ENCODE measurements around the gene RPTOR.
A peak's percentile ranks its signal among the peaks of the same experiment; 100 is the strongest.

RPTOR gene

GRCh38 chr17:80963812-80964543 is 419.3 kb downstream of the RPTOR start:
- DNase-seq (ENCODE audit: low read depth in 2 of 2, low spot score in 1 of 2): no peak

- no peak for DNase-seq (ENCODE audit: low read depth in 2 of 2, low spot score in 1 of 2)
Measured at GRCh38 chr17:80964544-80964856, 419.9 kb downstream of the RPTOR start.

- no peak for DNase-seq (ENCODE audit: low read depth in 2 of 2, low spot score in 1 of 2)
Measured at GRCh38 chr17:80964859-80965580, 420.4 kb downstream of the RPTOR start.

- no peak for DNase-seq (ENCODE audit: low read depth in 2 of 2, low spot score in 1 of 2)
Measured at GRCh38 chr17:80965606-80966005, 421.0 kb downstream of the RPTOR start.

- no peak for DNase-seq (ENCODE audit: low read depth in 2 of 2, low spot score in 1 of 2)
Measured at GRCh38 chr17:80967404-80967872, 422.8 kb downstream of the RPTOR start.

GRCh38 chr17:80968602-80969029 is 424.0 kb downstream of the RPTOR start:
- no peak for DNase-seq (ENCODE audit: low read depth in 2 of 2, low spot score in 1 of 2)

- no peak for DNase-seq (ENCODE audit: low read depth in 2 of 2, low spot score in 1 of 2)
Measured at GRCh38 chr17:80969030-80969673, 424.5 kb downstream of the RPTOR start.

- no peak for DNase-seq (ENCODE audit: low read depth in 2 of 2, low spot score in 1 of 2)
Measured at GRCh38 chr17:80969674-80970043, 425.0 kb downstream of the RPTOR start.

GRCh38 chr17:80970044-80970761 is 425.6 kb downstream of the RPTOR start:
- no peak for DNase-seq (ENCODE audit: low read depth in 2 of 2, low spot score in 1 of 2)

GRCh38 chr17:80970762-80971703 is 426.4 kb downstream of the RPTOR start:
- DNase-seq (ENCODE audit: low read depth in 2 of 2, low spot score in 1 of 2): no peak

- DNase-seq (ENCODE audit: low read depth in 2 of 2, low spot score in 1 of 2): no peak
Measured at GRCh38 chr17:80971704-80972304, 427.2 kb downstream of the RPTOR start.

GRCh38 chr17:80976701-80977100 is 432.1 kb downstream of the RPTOR start:
- no peak for DNase-seq (ENCODE audit: low read depth in 2 of 2, low spot score in 1 of 2)

- DNase-seq (ENCODE audit: low read depth in 2 of 2, low spot score in 1 of 2): no peak
Measured at GRCh38 chr17:80977172-80977571, 432.5 kb downstream of the RPTOR start.

- DNase-seq (ENCODE audit: low read depth in 2 of 2, low spot score in 1 of 2): no peak
Measured at GRCh38 chr17:80978499-80979497, 434.2 kb downstream of the RPTOR start.

- DNase-seq (ENCODE audit: low read depth in 2 of 2, low spot score in 1 of 2): no peak
Measured at GRCh38 chr17:80979547-80980378, 435.1 kb downstream of the RPTOR start.

GRCh38 chr17:80980397-80981061 is 435.9 kb downstream of the RPTOR start:
- peak; percentile 47 to 52 for DNase-seq (ENCODE audit: low read depth in 2 of 2, low spot score in 1 of 2)
